Measurements from ENCODE around the gene DAPL1. TPM values are rescaled to one million over a fixed set of nuclear protein-coding genes. Genes with fewer than 3 reads are reported as not detected.

The DAPL1 gene
- total and polyA plus RNA-seq, 10 of the 15 experiments (the other 5 are each of a cell fraction or from before 2014, with no cell fraction given): not detected

GRCh38 chr2:158779621-158780020 is 15.5 kb upstream of the DAPL1 start:
- POLR2A ChIA-PET: no interaction called here
- WGBS (ENCODE audit: insufficient coverage, insufficient replicate concordance, low lambda C conversion rate, missing lambda C conversion rate): 32% methylated on average over 1 of the region's 1 CpG
- ATAC-seq (no peak), DNase-seq (ENCODE audit: low read depth, low spot score) (no peak), FAIRE-seq (no peak)
- no peaks in the 10 kb centered on the region for H3K4me1 ChIP-seq (ENCODE audit: control insufficient read depth, insufficient read depth, low read length)
- H3K9me3 ChIP-seq (replicated peaks; ENCODE audit: control insufficient read depth, insufficient read depth, low read length): no peaks in the 10 kb centered on the region
- CTCF ChIA-PET: no interaction called here
- H3K36me3 ChIP-seq (ENCODE audit: control insufficient read depth in 2 of 2, insufficient read depth in 2 of 2, low read length in 1 of 2): no peaks in the 10 kb centered on the region
- H2AFZ ChIP-seq (ENCODE audit: control insufficient read depth, low read depth, low read length): no peak overlapping the region
- in situ Hi-C loops (cut with MboI): no loop called here
- RAD21 ChIA-PET (ENCODE audit: unreplicated experiment): no interaction called here
- H3K27me3 ChIP-seq (replicated peaks in 1 of 2; ENCODE audit: control insufficient read depth in 2 of 2, insufficient read depth in 2 of 2, low read length in 1 of 2): no peaks in the 10 kb centered on the region; a peak in 1 of 4 replicates
- H3K27ac ChIP-seq (ENCODE audit: control insufficient read depth, insufficient read depth): no peak overlapping the region
- no peak overlapping the region for H3K4me3 ChIP-seq
- no peak overlapping the region for H3K9ac ChIP-seq (ENCODE audit: control insufficient read depth, insufficient read depth, low read length)
- no peak overlapping the region for H3K4me2 ChIP-seq (ENCODE audit: control insufficient read depth, insufficient read depth)
- SMC1A ChIA-PET (ENCODE audit: uncharacterized antibody, unreplicated experiment): no interaction called here
- intact Hi-C loops (cut with micrococcal nuclease; ENCODE audit: unreplicated experiment): no loop called here
- BruUV-seq (replicated peaks): no TSS peak
- H3K79me2 ChIP-seq (ENCODE audit: control insufficient read depth, insufficient read depth, low read length): no peaks in the 10 kb centered on the region
- H4K20me1 ChIP-seq (ENCODE audit: control insufficient read depth, insufficient read depth): no peaks in the 10 kb centered on the region
- no peak for TF ChIP-seq SPI1 (IDR thresholded peaks at IDR 0.05; ENCODE audit: borderline replicate concordance, insufficient read depth, low read depth, low read length)
- no peak for TF ChIP-seq NKRF (conservative IDR thresholded peaks at IDR 0.05)
- no peak for TF ChIP-seq TCF3 (IDR thresholded peaks at IDR 0.05; ENCODE audit: borderline replicate concordance, insufficient read depth, low read depth, low read length)
- no peak for TF ChIP-seq NR2C2 (IDR thresholded peaks at IDR 0.05; ENCODE audit: borderline replicate concordance, control insufficient read depth, insufficient read length, low read depth)
- no peak for TF ChIP-seq ZNF592 (IDR thresholded peaks at IDR 0.05)
- no peak for TF ChIP-seq NBN (IDR thresholded peaks at IDR 0.05)
- TF ChIP-seq HSF1 (IDR thresholded peaks at IDR 0.05; ENCODE audit: low read depth, low read length): no peak
- TF ChIP-seq CREM (IDR thresholded peaks at IDR 0.05; ENCODE audit: low read depth): no peak
- TF ChIP-seq RELA (IDR thresholded peaks at IDR 0.05; ENCODE audit: borderline replicate concordance, partially characterized antibody): no peak
- TF ChIP-seq FOS (IDR thresholded peaks at IDR 0.05; ENCODE audit: borderline replicate concordance, extremely low read depth, insufficient read length): no peak
- TF ChIP-seq GATAD2B (conservative IDR thresholded peaks at IDR 0.05; ENCODE audit: low read depth): no peak
- no peak for TF ChIP-seq STAT3 (IDR thresholded peaks at IDR 0.05; ENCODE audit: low read depth, low read length)
- no peak for TF ChIP-seq MLLT1 (IDR thresholded peaks at IDR 0.05)

Data from GM12878 (cell line).